Upper lobe of left lung (tissue), 6 donors: ENCODE results near the gene DMC1. TPM values are rescaled to one million over a fixed set of nuclear protein-coding genes. Genes with fewer than 3 reads are reported as not detected.

Experiments used
- ATAC-seq, 2 donors: fragments of 200-7000 bp; cut with Tn5 transposase; one replicate each; pipeline ENCODE4 v1.9.1; 2022; ENCODE audit warnings: mild to moderate bottlenecking in 2 of 2, moderate library complexity in 2 of 2; ENCODE audit not compliant: low FRiP score in 2 of 2
- DNase-seq, 2 donors: peaks; one replicate each; pipeline ENCODE4 v3.0.0-alpha.2; 2019 to 2020
- H3K27ac ChIP-seq, 4 donors: fragments of 200-600 bp; sonication (generic); one replicate each; pipeline ENCODE4 v1.5.1; 2016 to 2019
- H3K27me3 ChIP-seq, 4 donors: fragments of 200-600 bp; sonication (generic); one replicate each; pipeline ENCODE4 v1.5.1; 2017 to 2019
- H3K36me3 ChIP-seq, 4 donors: fragments of 200-600 bp; sonication (generic); one replicate each; pipeline ENCODE4 v1.5.1; 2016 to 2019
- H3K4me1 ChIP-seq, 4 donors: fragments of 200-600 bp; sonication (generic); one replicate each; pipeline ENCODE4 v1.5.1; 2018 to 2019
- H3K4me3 ChIP-seq, 4 donors: fragments of 200-600 bp; sonication (generic); one replicate each; pipeline ENCODE4 v1.5.1; 2017 to 2019; ENCODE audit warnings: mild to moderate bottlenecking in 2 of 4, moderate library complexity in 1 of 4
- H3K9me3 ChIP-seq, 4 donors: fragments of 200-600 bp; sonication (generic); one replicate each; pipeline ENCODE4 v1.5.1; 2018 to 2019
- CTCF ChIP-seq, 6 experiments: fragments of 450-650 bp in 4 of 6; fragments of 200-600 bp in 2 of 6; sonication (generic) in 2 of 6; IDR thresholded peaks; one replicate each; pipeline ENCODE4 v1.5.1; 2016 to 2019; ENCODE audit warnings: antibody characterized with exemption in 6 of 6
- EP300 ChIP-seq, 4 donors: sonication (generic); formaldehyde crosslinking; IDR thresholded peaks; one replicate each; pipeline ENCODE4 v1.5.1; 2017; ENCODE audit warnings: antibody characterized with exemption in 4 of 4, control low read depth in 2 of 4
- POLR2A ChIP-seq, 4 donors: fragments of 450-650 bp; IDR thresholded peaks; one replicate each; pipeline ENCODE4 v1.5.1; 2016 to 2017; ENCODE audit warnings: antibody characterized with exemption in 4 of 4, mild to moderate bottlenecking in 2 of 4
- POLR2AphosphoS5 ChIP-seq, 2 donors: sonication (generic); formaldehyde crosslinking; IDR thresholded peaks; one replicate each; pipeline ENCODE4 v1.5.1; 2017; ENCODE audit warnings: antibody characterized with exemption in 2 of 2
- WGBS, 2 donors: methylation state at CpG; one replicate each; pipeline ENCODE4 v1.1.5; 2017 to 2018; 5-methylcytosine and 5-hydroxymethylcytosine counted together
- total RNA-seq, 6 donors: library from RNA; depleted of rRNA in 4 of 6; stranded (reverse); fragments of >200 nt in 4 of 6; gene quantifications; one replicate each; pipeline versions ENCODE4 v1.1.0 to v1.2.1, GENCODE V29; 2016 to 2021
- donor health status: DM: no; HTN: no; CAD: no; lungs with moderate emphysema.
- donor health status: DM: no; HTN: yes; CAD: no; lungs with severe emphysema.

Gene DMC1
- total RNA-seq, 6 donors from 2014 or later, result 0.33 to 12.3 (median 1.2) TPM

GRCh38 chr22:38491707-38492348 is 78.2 kb downstream of the DMC1 start:
- H3K27me3 ChIP-seq, result no peaks in the 10 kb centered on the region
- DNase-seq, result no peak
- no peak overlapping the region for H3K4me3 ChIP-seq
- H3K4me1 ChIP-seq, result peaks cover 12 to 48% (median 21%) of the 10 kb centered on the region in 4 donors
- peak overlapping the region in 1 of 4 donors; percentile 77 for H3K27ac ChIP-seq
- ATAC-seq, result no peak
- peaks cover 85 to 100% (median 99%) of the 10 kb centered on the region in 4 donors for H3K36me3 ChIP-seq
- WGBS, 2 donors, result 52 to 53% methylated on average over 5 of the region's 5 CpGs
- TF ChIP-seq CTCF (IDR thresholded peaks at IDR 0.05) (no peak), POLR2A (IDR thresholded peaks at IDR 0.05) (no peak)
- no peaks in the 10 kb centered on the region for H3K9me3 ChIP-seq

GRCh38 chr22:38490915-38491314 is 79.1 kb downstream of the DMC1 start:
- WGBS, 2 donors, result 33 to 50% methylated on average over 1 of the region's 1 CpG
- H3K36me3 ChIP-seq, result peaks cover 86 to 100% (median 99%) of the 10 kb centered on the region in 4 donors
- TF ChIP-seq POLR2AphosphoS5 (IDR thresholded peaks at IDR 0.05) (peak; percentile 10 to 11), CTCF (IDR thresholded peaks at IDR 0.05) (no peak), EP300 (IDR thresholded peaks at IDR 0.05) (no peak), POLR2A (IDR thresholded peaks at IDR 0.05) (no peak)
- H3K27me3 ChIP-seq, result no peaks in the 10 kb centered on the region
- no peak overlapping the region for H3K4me3 ChIP-seq
- H3K4me1 ChIP-seq, result peaks cover 12 to 48% (median 21%) of the 10 kb centered on the region in 4 donors
- ATAC-seq (peak in 1 of 2 donors; percentile 74), DNase-seq (peak in 1 of 2 donors; percentile 64)
- H3K27ac ChIP-seq, result peak overlapping the region; percentile 9 to 77 (median 59)
- no peaks in the 10 kb centered on the region for H3K9me3 ChIP-seq

- Histone ChIP-seq H3K36me3 (peaks cover 90 to 100% (median 98%) of the 10 kb centered on the region in 4 donors), H3K27me3 (no peaks in the 10 kb centered on the region), H3K4me3 (no peak overlapping the region), H3K9me3 (no peaks in the 10 kb centered on the region), H3K4me1 (peaks cover 13 to 47% (median 21%) of the 10 kb centered on the region in 4 donors), H3K27ac (peak overlapping the region; percentile 9 to 77 (median 59))
- DNase-seq (no peak), ATAC-seq (no peak)
- TF ChIP-seq EP300 (IDR thresholded peaks at IDR 0.05) (no peak), CTCF (IDR thresholded peaks at IDR 0.05) (no peak), POLR2AphosphoS5 (IDR thresholded peaks at IDR 0.05) (no peak), POLR2A (IDR thresholded peaks at IDR 0.05) (no peak)
- WGBS, 2 donors, result 49 to 61% methylated on average over 2 of the region's 2 CpGs
Observed at GRCh38 chr22:38490475-38490874, 79.5 kb downstream of the DMC1 start.

DNA sequence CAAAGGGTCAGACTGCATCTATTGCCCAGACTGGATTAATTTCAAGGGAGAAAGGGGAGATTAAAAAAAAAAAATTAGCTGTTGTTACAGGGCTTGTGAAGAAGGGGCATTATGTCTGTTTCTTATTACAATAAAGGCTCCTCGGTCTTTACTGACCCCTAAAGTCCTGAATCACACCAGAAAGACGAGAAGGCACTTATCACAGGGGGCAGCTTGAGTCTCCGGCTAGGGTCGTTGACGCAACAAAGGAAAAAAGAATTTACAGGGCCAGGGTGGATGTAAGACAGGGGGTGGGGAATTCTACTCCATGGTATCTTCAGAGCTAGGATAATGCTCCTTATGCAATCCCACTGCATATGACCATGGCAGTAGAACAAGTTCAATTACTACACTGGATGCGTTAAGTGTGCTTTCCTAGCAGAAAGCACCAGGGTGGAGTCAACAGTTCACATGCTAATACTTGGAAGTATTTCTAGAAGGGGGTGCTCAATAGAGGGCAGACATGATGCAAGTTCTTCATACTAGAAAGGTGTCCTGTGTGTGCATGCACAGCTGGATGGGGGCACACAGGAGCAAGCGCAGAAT is 80.3 kb downstream of the DMC1 start:
- 85 to 87% methylated on average over 7 of the region's 7 CpGs for WGBS, 2 donors
- peaks cover 14 to 44% (median 21%) of the 10 kb centered on the region in 4 donors for H3K4me1 ChIP-seq
- ATAC-seq, result no peak
- TF ChIP-seq POLR2A (IDR thresholded peaks at IDR 0.05), result peak in 1 of 4 donors; percentile 12
- no peak for TF ChIP-seq EP300 (IDR thresholded peaks at IDR 0.05)
- no peak for TF ChIP-seq CTCF (IDR thresholded peaks at IDR 0.05)
- H3K27me3 ChIP-seq, result no peaks in the 10 kb centered on the region
- H3K9me3 ChIP-seq, result no peaks in the 10 kb centered on the region
- no peak overlapping the region for H3K4me3 ChIP-seq
- DNase-seq, result no peak
- H3K36me3 ChIP-seq, result peaks cover 93 to 100% (median 98%) of the 10 kb centered on the region in 4 donors
- H3K27ac ChIP-seq, result peak overlapping the region in 2 of 4 donors; percentile 64 to 77
